GM19328 (cell line): ENCODE data around the gene DYNC1LI1.
"Not testable (repeated sequence)": the region's sequence is repeated elsewhere in the genome, so short reads cannot be mapped to it uniquely, and the experiment has no call there.

ENCODE experiments used
- ATAC-seq: cut with Tn5 transposase; IDR thresholded peaks from one replicate; pipeline ENCODE4 v1.9.1; 2021; ENCODE audit warnings: mild to moderate bottlenecking, moderate library complexity; ENCODE audit not compliant: unreplicated experiment

The DYNC1LI1 gene

GRCh38 chr3:32584660-32585059, 14.0 kb upstream of the DYNC1LI1 start:
- no peak for ATAC-seq

DNA sequence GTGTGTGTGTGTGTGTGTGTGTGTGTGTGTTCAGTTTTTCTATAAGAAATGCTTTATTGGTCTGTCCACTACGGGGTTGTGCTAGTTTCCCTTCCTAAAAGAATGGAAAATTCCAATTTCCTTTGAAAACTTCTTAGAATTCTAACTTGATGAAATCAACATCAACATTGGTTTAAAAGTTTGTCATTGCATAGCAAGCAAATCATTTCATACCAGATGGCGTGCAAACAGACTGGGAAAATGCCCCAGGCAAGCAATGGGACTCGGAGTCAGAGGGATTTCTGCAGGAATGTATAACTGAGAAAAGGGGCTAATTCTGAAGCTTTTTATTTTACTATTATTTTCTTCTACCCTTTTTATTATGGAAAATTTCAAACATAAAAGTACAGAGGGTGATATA, 13.1 kb upstream of the DYNC1LI1 start:
- ATAC-seq = no peak

DNA sequence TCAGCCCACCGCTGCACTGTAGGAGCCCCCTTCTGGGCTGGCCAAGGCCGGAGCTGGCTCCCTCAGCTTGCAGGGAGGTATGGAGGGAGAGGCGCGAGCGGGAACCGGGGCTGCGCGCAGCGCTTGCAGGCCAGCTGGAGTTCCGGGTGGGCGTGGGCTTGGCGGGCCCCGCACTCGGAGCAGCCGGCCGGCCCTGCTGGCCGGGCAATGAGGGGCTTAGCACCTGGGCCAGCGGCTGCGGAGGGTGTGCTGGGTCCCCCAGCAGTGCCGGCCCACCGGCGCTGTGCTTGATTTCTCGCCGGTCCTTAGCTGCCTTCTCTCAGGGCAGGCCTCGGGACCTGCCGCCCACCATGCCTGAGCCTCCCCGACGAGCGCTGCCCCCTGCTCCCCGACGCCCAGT, 8.0 kb upstream of the DYNC1LI1 start:
- ATAC-seq = not testable (repeated sequence)

DNA sequence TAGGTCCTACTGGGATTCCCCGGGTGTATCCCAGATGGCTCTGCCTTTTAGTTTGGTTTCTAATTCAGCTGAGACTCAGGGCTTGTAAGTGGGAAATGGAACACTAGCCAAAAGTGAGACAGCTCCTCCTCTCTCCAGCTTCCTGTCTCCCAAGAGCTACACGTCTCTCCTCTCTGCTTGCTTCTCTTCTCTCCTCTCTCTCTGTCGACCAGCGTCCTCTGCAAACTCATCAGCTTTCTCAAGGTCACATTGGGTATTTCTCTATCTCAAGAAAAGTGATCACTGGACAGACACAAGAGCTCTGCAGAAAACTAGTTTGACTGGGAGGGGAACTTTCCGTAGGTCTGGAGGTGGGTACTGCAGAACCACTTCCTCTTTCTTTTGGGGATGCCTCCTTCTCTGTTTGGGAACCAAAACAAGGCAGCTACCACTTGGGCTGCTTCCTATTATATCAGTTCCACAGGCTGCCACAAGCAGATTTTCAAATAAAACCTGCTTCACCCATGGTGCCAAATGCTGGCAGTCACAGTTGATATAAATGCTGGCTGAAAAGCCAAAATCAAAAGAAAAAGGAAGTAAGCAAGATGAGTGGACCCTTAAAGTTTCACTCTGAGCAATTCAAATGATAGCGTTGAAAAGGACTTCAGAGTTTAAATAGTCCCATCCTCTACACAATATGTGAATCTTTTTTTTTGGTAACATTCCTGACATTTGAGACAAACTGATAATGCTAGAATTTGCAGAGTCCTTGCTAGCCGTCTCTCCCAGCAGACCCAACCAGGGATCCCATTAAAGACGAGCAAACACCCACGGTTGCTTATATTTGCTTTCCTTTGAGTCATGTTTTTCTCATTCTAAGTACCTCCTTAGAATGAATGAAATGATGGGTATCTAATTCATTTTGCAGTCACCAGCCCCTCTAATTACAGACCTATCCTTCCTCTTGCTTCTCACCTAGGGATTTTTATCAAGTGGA, 7.2 kb upstream of the DYNC1LI1 start:
- peak; percentile 93 for ATAC-seq

DNA sequence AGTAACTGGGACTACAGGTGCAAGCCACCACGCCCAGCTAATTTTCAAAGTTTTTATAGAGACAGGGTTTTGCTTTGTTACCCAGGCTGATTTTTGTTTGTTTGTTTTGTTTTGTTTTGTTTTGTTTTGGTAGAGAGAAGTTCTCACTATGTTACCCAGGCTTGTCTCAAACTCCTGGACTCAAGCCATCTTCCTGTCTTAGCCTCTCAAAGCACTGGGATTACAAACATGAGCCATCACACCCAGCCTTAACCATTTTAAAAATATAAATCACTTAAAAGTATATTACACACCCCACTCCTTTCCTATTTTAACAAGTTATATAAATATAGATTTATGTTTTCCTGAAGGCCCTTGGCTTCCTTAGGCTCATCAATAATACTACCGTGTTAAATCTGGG, 6.5 kb upstream of the DYNC1LI1 start:
- no peak for ATAC-seq

- ATAC-seq = no peak
Observed at GRCh38 chr3:32575451-32576113, 4.9 kb upstream of the DYNC1LI1 start.

DNA sequence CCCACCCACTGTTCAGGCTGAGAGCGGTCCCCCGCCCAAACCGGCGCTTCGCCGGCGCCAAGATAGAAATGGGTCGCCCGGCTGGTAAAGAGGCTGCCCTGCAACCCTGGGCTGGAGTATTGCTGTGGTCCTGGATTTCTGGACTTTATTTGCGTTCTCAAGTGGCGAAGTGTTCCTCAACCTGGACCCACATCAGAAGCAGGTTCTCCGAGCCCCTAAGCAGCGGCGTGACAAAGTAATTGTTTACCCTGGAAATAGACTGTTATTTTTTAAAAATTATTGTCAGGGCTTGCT, 481 bp upstream of the DYNC1LI1 start:
- ATAC-seq = peak; percentile 37

GRCh38 chr3:32569540-32570420, 878 bp downstream of the DYNC1LI1 start:
- ATAC-seq = peak; percentile 34

GRCh38 chr3:32568953-32569352, 1.7 kb downstream of the DYNC1LI1 start:
- ATAC-seq = no peak

DNA sequence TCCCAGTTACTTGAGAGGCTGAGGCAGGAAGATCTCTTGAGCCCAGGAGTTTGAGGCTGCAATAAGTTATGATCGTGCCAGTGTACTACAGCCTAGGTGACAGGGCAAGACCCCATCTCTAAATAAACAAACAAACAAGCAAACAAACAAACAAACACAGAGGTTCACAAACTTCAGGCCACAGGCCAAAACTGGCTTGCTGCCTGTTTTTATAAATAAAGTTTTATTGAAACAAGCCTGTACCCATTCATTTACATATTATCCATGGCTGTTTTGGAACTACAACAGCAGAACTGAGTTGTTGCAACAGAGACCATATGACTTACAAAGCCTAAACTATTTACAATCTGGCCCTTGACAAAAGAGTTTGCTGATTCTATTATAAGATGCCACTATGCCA, 6.5 kb downstream of the DYNC1LI1 start:
- ATAC-seq = no peak

GRCh38 chr3:32562640-32563039, 8.0 kb downstream of the DYNC1LI1 start:
- no peak for ATAC-seq

- ATAC-seq = no peak
Observed at GRCh38 chr3:32557640-32558352, 12.9 kb downstream of the DYNC1LI1 start.

DNA sequence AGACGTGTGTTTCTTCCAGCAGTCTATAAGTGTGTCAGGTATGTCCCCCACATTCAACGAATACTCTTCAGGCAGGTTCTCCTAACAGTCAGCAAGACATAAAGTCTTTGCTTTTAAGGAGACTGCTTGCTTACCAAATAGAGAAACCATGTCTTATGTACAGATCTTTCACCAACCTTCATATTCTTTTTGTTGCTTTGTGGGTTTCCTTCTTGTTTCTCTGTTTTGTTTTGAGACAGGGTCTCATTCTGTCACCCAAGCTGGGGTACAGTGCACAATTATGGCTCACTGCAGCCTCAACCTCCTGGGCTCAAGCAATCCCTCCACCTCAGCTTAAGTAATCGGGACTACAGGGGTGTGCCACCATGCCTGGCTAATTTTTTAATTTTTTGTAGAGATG, 14.3 kb downstream of the DYNC1LI1 start:
- ATAC-seq = no peak

GRCh38 chr3:32553973-32554372, 16.7 kb downstream of the DYNC1LI1 start:
- ATAC-seq = no peak

DNA sequence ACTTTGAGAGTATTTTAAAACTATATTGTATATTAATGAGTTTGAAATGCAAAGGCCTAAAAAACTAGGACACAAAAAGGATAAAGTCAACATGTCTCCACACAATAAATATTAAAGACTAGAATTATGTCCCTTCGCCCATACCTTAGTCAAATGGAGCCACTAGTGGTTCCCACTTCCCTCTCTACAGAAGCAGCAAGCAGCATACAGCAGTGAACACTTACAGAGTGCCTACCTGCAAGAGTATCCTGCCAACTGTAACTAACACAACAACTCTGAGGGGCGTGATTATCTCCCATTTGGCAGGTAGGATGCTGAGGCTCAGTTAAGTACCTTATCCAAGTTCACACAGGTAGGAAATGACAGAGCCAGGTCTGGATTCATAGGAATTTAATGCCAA, 17.2 kb downstream of the DYNC1LI1 start:
- no peak for ATAC-seq

- no peak for ATAC-seq
Observed at GRCh38 chr3:32552013-32552412, 18.6 kb downstream of the DYNC1LI1 start.

DNA sequence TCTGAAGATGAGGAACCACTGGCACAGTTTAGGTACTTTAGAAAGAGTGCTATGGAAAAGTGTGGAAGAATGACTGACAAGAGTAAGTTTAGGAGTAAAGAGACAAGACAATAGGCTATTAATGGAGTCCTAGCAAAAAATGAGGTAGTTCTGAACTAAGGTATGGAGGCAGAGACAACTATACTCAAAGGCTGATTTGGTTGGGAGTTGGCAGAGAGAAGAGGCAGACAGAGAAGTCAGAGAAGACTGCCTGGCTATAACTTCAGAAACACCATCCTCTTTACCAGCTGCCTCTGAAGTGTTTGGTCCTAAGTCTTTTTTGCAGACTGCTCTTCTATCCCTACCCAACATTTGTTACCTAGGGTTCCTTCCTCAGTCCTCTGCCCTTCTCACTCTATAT, 19.2 kb downstream of the DYNC1LI1 start:
- no peak for ATAC-seq

DNA sequence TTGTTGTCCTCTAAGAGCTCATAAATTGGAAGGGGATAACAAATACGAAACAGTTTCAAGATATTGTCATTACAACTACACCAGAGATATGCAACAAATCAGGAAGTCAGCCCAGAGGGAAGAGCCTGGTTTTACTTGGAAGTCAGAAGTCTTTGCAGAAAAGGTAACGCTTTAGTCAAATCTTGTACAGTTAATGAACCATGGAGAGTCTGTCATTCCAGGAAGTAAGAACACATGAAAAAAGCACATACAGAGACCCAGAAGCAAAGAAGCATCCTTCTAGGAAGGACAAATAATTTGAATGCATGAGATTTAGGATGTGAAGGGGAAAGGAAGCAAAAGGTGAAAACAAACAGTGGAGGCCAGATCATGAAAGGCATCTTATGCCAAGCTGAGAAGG, 19.6 kb downstream of the DYNC1LI1 start:
- no peak for ATAC-seq

- no peak for ATAC-seq
Observed at GRCh38 chr3:32545305-32545704, 25.4 kb downstream of the DYNC1LI1 start.

GRCh38 chr3:32544894-32545293, 25.8 kb downstream of the DYNC1LI1 start:
- no peak for ATAC-seq

- no peak for ATAC-seq
Observed at GRCh38 chr3:32542807-32543206, 27.9 kb downstream of the DYNC1LI1 start.
